ENCODE data around the gene UBTF.
A peak's percentile ranks its signal among the peaks of the same experiment; 100 is the strongest.

UBTF gene

GRCh38 chr17:44220213-44221083, 973 bp upstream of the UBTF start (continued):
- no peak; the same call in 1 of the 2 replicates for TF ChIP-seq BCL11A (tag by site-specific recombination; IDR thresholded peaks at IDR 0.05; ENCODE audit: low read depth)
- TF ChIP-seq ZNF148 (tag by site-specific recombination; IDR thresholded peaks at IDR 0.05; ENCODE audit: borderline replicate concordance): no peak
- no peak for TF ChIP-seq ZNF140 (tag by site-specific recombination; IDR thresholded peaks at IDR 0.05)
- TF ChIP-seq ZNF837 (tag by site-specific recombination; IDR thresholded peaks at IDR 0.05): 0 out of 2 replicates have a peak, but pooled peaks have one; percentile 36
- TF ChIP-seq ZFHX2 (tag by site-specific recombination; conservative IDR thresholded peaks at IDR 0.05): no peak
- TF ChIP-seq ZNF660 (tag by site-specific recombination; IDR thresholded peaks at IDR 0.05): no peak; the same call in 1 of the 2 replicates
- peak; percentile 23; the same call in 1 of the 2 replicates for TF ChIP-seq WT1 (tag by site-specific recombination; IDR thresholded peaks at IDR 0.05)
- TF ChIP-seq ZNF639 (tag by site-specific recombination; IDR thresholded peaks at IDR 0.05): 0 out of 2 replicates have a peak, but pooled peaks have one; percentile 73
- TF ChIP-seq ZSCAN16 (tag by site-specific recombination; IDR thresholded peaks at IDR 0.05): no peak
- no peak for TF ChIP-seq ZNF114 (tag by site-specific recombination; IDR thresholded peaks at IDR 0.05)
- TF ChIP-seq ZNF621 (tag by site-specific recombination; IDR thresholded peaks at IDR 0.05): no peak
- TF ChIP-seq ZNF175 (tag by site-specific recombination; IDR thresholded peaks at IDR 0.05): no peak
- no peak; the same call in 1 of the 2 replicates for TF ChIP-seq ZNF223 (tag by site-specific recombination; IDR thresholded peaks at IDR 0.05)
- TF ChIP-seq ZEB2 (tag by site-specific recombination; IDR thresholded peaks at IDR 0.05): peak; percentile 98
- peak; percentile 75 for TF ChIP-seq ZBTB26 (tag by site-specific recombination; optimal IDR thresholded peaks at IDR 0.05)
- TF ChIP-seq PRDM1 (tag by site-specific recombination; IDR thresholded peaks at IDR 0.05): no peak
- no peak for TF ChIP-seq ZNF121 (tag by site-specific recombination; IDR thresholded peaks at IDR 0.05)
- no peak for TF ChIP-seq ZNF776 (tag by site-specific recombination; IDR thresholded peaks at IDR 0.05; ENCODE audit: borderline replicate concordance)
- no peak for TF ChIP-seq OSR2 (tag by site-specific recombination; IDR thresholded peaks at IDR 0.05)
- TF ChIP-seq SP7 (tag by site-specific recombination; IDR thresholded peaks at IDR 0.05): peak; percentile 56
- no peak; the same call in 1 of the 2 replicates for TF ChIP-seq YY1 (tag by site-specific recombination; IDR thresholded peaks at IDR 0.05)
- TF ChIP-seq ZNF560 (tag by site-specific recombination; IDR thresholded peaks at IDR 0.05; ENCODE audit: borderline replicate concordance): no peak
- peak; percentile 35; the same call in 1 of the 2 replicates for TF ChIP-seq ZNF394 (tag by site-specific recombination; IDR thresholded peaks at IDR 0.05; ENCODE audit: borderline replicate concordance)
- TF ChIP-seq ZNF23 (tag by site-specific recombination; IDR thresholded peaks at IDR 0.05; ENCODE audit: borderline replicate concordance): no peak
- TF ChIP-seq ZNF37A (tag by site-specific recombination; IDR thresholded peaks at IDR 0.05): no peak
- TF ChIP-seq ZBTB44 (tag by site-specific recombination; IDR thresholded peaks at IDR 0.05): no peak
- TF ChIP-seq ZNF214 (tag by site-specific recombination; IDR thresholded peaks at IDR 0.05; ENCODE audit: borderline replicate concordance): no peak
- TF ChIP-seq ZNF777 (tag by site-specific recombination; IDR thresholded peaks at IDR 0.05; ENCODE audit: borderline replicate concordance): no peak
- no peak for TF ChIP-seq ZBTB49 (tag by site-specific recombination; IDR thresholded peaks at IDR 0.05; ENCODE audit: low read depth)
- no peak for TF ChIP-seq ZNF416 (tag by site-specific recombination; IDR thresholded peaks at IDR 0.05)
- no peak for TF ChIP-seq ZNF580 (tag by site-specific recombination; IDR thresholded peaks at IDR 0.05)

All from HEK293 (cell line).